Activated CD8-positive, alpha-beta memory T cell treated with anti-CD3 and anti-CD28 coated beads, Interleukin-2, amount 10 ng/mL, durations not matched to agents 7 days and 5 days (primary cell): ENCODE measurements around the gene TATDN2. TPM values are rescaled to one million over a fixed set of nuclear protein-coding genes. Genes with fewer than 3 reads are reported as not detected.

Source experiments
- ATAC-seq: fragments of 150-1000 bp; cut with Tn5 transposase; one replicate; pipeline ENCODE4 v1.10.0; 2021; ENCODE audit warnings: moderate library complexity
- CTCF ChIA-PET: fragments of 350-600 bp; sonication (Branson Sonifier 250); formaldehyde crosslinking; loops from one replicate; lab custom pipeline; 2021; ENCODE audit warnings: antibody characterized with exemption; lab: Charles Lee
- DNase-seq: peaks from one replicate; pipeline ENCODE4 v3.0.0-alpha.2; 2020
- H3K27ac Mint-ChIP-seq: one replicate; pipeline ENCODE4 v1.8.0; 2021; ENCODE audit warnings: mild to moderate bottlenecking, mixed read lengths
- H3K27me3 Mint-ChIP-seq: one replicate; pipeline ENCODE4 v1.8.0; 2021; ENCODE audit warnings: mixed read lengths
- H3K36me3 Mint-ChIP-seq: one replicate; pipeline ENCODE4 v1.8.0; 2021; ENCODE audit warnings: mild to moderate bottlenecking, mixed read lengths
- H3K4me1 Mint-ChIP-seq: one replicate; pipeline ENCODE4 v1.8.0; 2021; ENCODE audit warnings: mixed read lengths
- H3K4me3 Mint-ChIP-seq: one replicate; pipeline ENCODE4 v1.8.0; 2021; ENCODE audit warnings: mild to moderate bottlenecking, moderate library complexity, mixed read lengths
- H3K9me3 Mint-ChIP-seq: one replicate; pipeline ENCODE4 v1.8.0; 2022; ENCODE audit warnings: low read depth, mixed read lengths
- total RNA-seq, 2 experiments: library from RNA; stranded (reverse); gene quantifications; one replicate each; pipeline ENCODE4 v1.2.3, GENCODE V29; 2021

TATDN2 gene
- total RNA-seq, 2 experiments from 2014 or later = 60.2 to 67.1 TPM

GRCh38 chr3:10244009-10244408 is 4.2 kb upstream of the TATDN2 start:
- peaks cover 35% of the 10 kb centered on the region for H3K36me3 Mint-ChIP-seq
- H3K27ac Mint-ChIP-seq = no peak overlapping the region
- DNase-seq (no peak), ATAC-seq (no peak)
- no peaks in the 10 kb centered on the region for H3K27me3 Mint-ChIP-seq
- H3K9me3 Mint-ChIP-seq = peaks cover 16% of the 10 kb centered on the region
- H3K4me3 Mint-ChIP-seq = no peak overlapping the region
- peaks cover 47% of the 10 kb centered on the region for H3K4me1 Mint-ChIP-seq
- CTCF ChIA-PET = no interaction called here

- CTCF ChIA-PET = no interaction called here
- DNase-seq (no peak), ATAC-seq (no peak)
- Mint-ChIP-seq H3K27ac (no peak overlapping the region), H3K4me1 (peaks cover 51% of the 10 kb centered on the region), H3K9me3 (peaks cover 16% of the 10 kb centered on the region), H3K36me3 (peaks cover 41% of the 10 kb centered on the region), H3K27me3 (no peaks in the 10 kb centered on the region), H3K4me3 (no peak overlapping the region)
Measured at GRCh38 chr3:10245081-10245712, 3.1 kb upstream of the TATDN2 start.

- peak overlapping the region; percentile 98 for H3K4me3 Mint-ChIP-seq
- H3K27ac Mint-ChIP-seq = peak overlapping the region; percentile 96
- CTCF ChIA-PET = interaction anchor here (0.7 to 2.0 kb wide), 14 partner anchors 10 to 401 kb away, joined by 3 to 12 read pairs (median 4); partner anchors contain the start of genes CRELD1 and SEC13
- peaks cover 57% of the 10 kb centered on the region for H3K36me3 Mint-ChIP-seq
- H3K27me3 Mint-ChIP-seq = no peaks in the 10 kb centered on the region
- H3K4me1 Mint-ChIP-seq = peaks cover 50% of the 10 kb centered on the region
- no peak for ATAC-seq
- DNase-seq = no peak
- H3K9me3 Mint-ChIP-seq = peaks cover 16% of the 10 kb centered on the region
Measured at GRCh38 chr3:10247679-10248183, 528 bp upstream of the TATDN2 start.

- peaks cover 51% of the 10 kb centered on the region for H3K4me1 Mint-ChIP-seq
- H3K36me3 Mint-ChIP-seq = peaks cover 63% of the 10 kb centered on the region
- peak; percentile 77 for DNase-seq
- ATAC-seq = peak; percentile 7
- H3K27me3 Mint-ChIP-seq = no peaks in the 10 kb centered on the region
- peak overlapping the region; percentile 98 for H3K4me3 Mint-ChIP-seq
- CTCF ChIA-PET = interaction anchor here (1.8 to 2.3 kb wide), 3 partner anchors 14 to 72 kb away, joined by 10 to 12 read pairs (median 11); partner anchors contain the start of gene SEC13
- peaks cover 13% of the 10 kb centered on the region for H3K9me3 Mint-ChIP-seq
- peak overlapping the region; percentile 95 for H3K27ac Mint-ChIP-seq
Measured at GRCh38 chr3:10248984-10249748, 907 bp downstream of the TATDN2 start.

- Mint-ChIP-seq H3K36me3 (peaks cover 63% of the 10 kb centered on the region), H3K9me3 (peaks cover 8% of the 10 kb centered on the region), H3K4me1 (peaks cover 57% of the 10 kb centered on the region), H3K4me3 (peak overlapping the region; percentile 98), H3K27me3 (no peaks in the 10 kb centered on the region), H3K27ac (peak overlapping the region; percentile 95)
- CTCF ChIA-PET = interaction anchor here (2.3 kb wide), 1 partner anchor 13 kb away, joined by 11 read pairs; no protein-coding TSS in a partner anchor
- no peak for DNase-seq
- ATAC-seq = no peak
Measured at GRCh38 chr3:10249833-10250232, 1.6 kb downstream of the TATDN2 start.

- ATAC-seq (no peak), DNase-seq (no peak)
- H3K9me3 Mint-ChIP-seq = peaks cover 3% of the 10 kb centered on the region
- CTCF ChIA-PET = interaction anchor here (2.3 kb wide), 1 partner anchor 12 kb away, joined by 11 read pairs; no protein-coding TSS in a partner anchor
- H3K4me1 Mint-ChIP-seq = peaks cover 62% of the 10 kb centered on the region
- H3K4me3 Mint-ChIP-seq = peak overlapping the region; percentile 98
- H3K27ac Mint-ChIP-seq = peak overlapping the region; percentile 71
- H3K36me3 Mint-ChIP-seq = peaks cover 65% of the 10 kb centered on the region
- H3K27me3 Mint-ChIP-seq = no peaks in the 10 kb centered on the region
Measured at GRCh38 chr3:10251006-10251405, 2.7 kb downstream of the TATDN2 start.

GRCh38 chr3:10253731-10254130 is 5.5 kb downstream of the TATDN2 start:
- Mint-ChIP-seq H3K36me3 (peaks cover 71% of the 10 kb centered on the region), H3K27ac (no peak overlapping the region), H3K27me3 (no peaks in the 10 kb centered on the region), H3K9me3 (no peaks in the 10 kb centered on the region), H3K4me1 (peaks cover 59% of the 10 kb centered on the region), H3K4me3 (no peak overlapping the region)
- ATAC-seq (no peak), DNase-seq (no peak)
- CTCF ChIA-PET = interaction anchor here (2.7 kb wide), 1 partner anchor 10 kb away, joined by 11 read pairs; no protein-coding TSS in a partner anchor

- Mint-ChIP-seq H3K4me1 (peaks cover 60% of the 10 kb centered on the region), H3K4me3 (no peak overlapping the region), H3K9me3 (no peaks in the 10 kb centered on the region), H3K36me3 (peaks cover 70% of the 10 kb centered on the region), H3K27me3 (no peaks in the 10 kb centered on the region), H3K27ac (no peak overlapping the region)
- DNase-seq = no peak
- no peak for ATAC-seq
- CTCF ChIA-PET = no interaction called here
Measured at GRCh38 chr3:10255835-10256234, 7.6 kb downstream of the TATDN2 start.

GRCh38 chr3:10259036-10259435 is 10.8 kb downstream of the TATDN2 start:
- Mint-ChIP-seq H3K27me3 (no peaks in the 10 kb centered on the region), H3K4me1 (peaks cover 60% of the 10 kb centered on the region), H3K9me3 (no peaks in the 10 kb centered on the region), H3K27ac (no peak overlapping the region), H3K4me3 (no peak overlapping the region), H3K36me3 (peaks cover 73% of the 10 kb centered on the region)
- no peak for DNase-seq
- CTCF ChIA-PET = no interaction called here
- ATAC-seq = no peak

- Mint-ChIP-seq H3K4me3 (no peak overlapping the region), H3K4me1 (peaks cover 59% of the 10 kb centered on the region), H3K9me3 (no peaks in the 10 kb centered on the region), H3K36me3 (peaks cover 69% of the 10 kb centered on the region), H3K27ac (no peak overlapping the region), H3K27me3 (no peaks in the 10 kb centered on the region)
- CTCF ChIA-PET = no interaction called here
- DNase-seq = no peak
- no peak for ATAC-seq
Measured at GRCh38 chr3:10259798-10260197, 11.5 kb downstream of the TATDN2 start.

- no peak for ATAC-seq
- Mint-ChIP-seq H3K4me1 (peaks cover 59% of the 10 kb centered on the region), H3K27me3 (no peaks in the 10 kb centered on the region), H3K36me3 (peaks cover 66% of the 10 kb centered on the region), H3K9me3 (no peaks in the 10 kb centered on the region), H3K4me3 (no peak overlapping the region), H3K27ac (no peak overlapping the region)
- CTCF ChIA-PET = interaction anchor here (0.8 to 4.1 kb wide), 2 partner anchors 23 to 328 kb away, joined by 3 to 20 read pairs; no protein-coding TSS in a partner anchor
- no peak for DNase-seq
Measured at GRCh38 chr3:10260211-10260701, 12.0 kb downstream of the TATDN2 start.

- no peaks in the 10 kb centered on the region for H3K27me3 Mint-ChIP-seq
- no peaks in the 10 kb centered on the region for H3K9me3 Mint-ChIP-seq
- H3K4me3 Mint-ChIP-seq = no peak overlapping the region
- DNase-seq (no peak), ATAC-seq (no peak)
- H3K27ac Mint-ChIP-seq = peak overlapping the region; percentile 32
- H3K36me3 Mint-ChIP-seq = peaks cover 62% of the 10 kb centered on the region
- CTCF ChIA-PET = interaction anchor here (0.7 to 4.1 kb wide), 7 partner anchors 10 to 330 kb away, joined by 3 to 20 read pairs (median 5); no protein-coding TSS in a partner anchor
- peaks cover 61% of the 10 kb centered on the region for H3K4me1 Mint-ChIP-seq
Measured at GRCh38 chr3:10262027-10262426, 13.8 kb downstream of the TATDN2 start.
